ENCODE data around the gene ZNF496. TPM values are rescaled to one million over a fixed set of nuclear protein-coding genes. Genes with fewer than 3 reads are reported as not detected.
A peak's percentile ranks its signal among the peaks of the same experiment; 100 is the strongest.
"Not testable (repeated sequence)": the region's sequence is repeated elsewhere in the genome, so short reads cannot be mapped to it uniquely, and the experiment has no call there.

ZNF496 gene
- total RNA-seq: 1 to 10 TPM; 9.3 to 9.5 TPM

- POLR2A ChIA-PET: interaction anchor here (0.6 kb wide), 1 partner anchor 148 kb away, joined by 3 read pairs; no protein-coding TSS in a partner anchor
- CTCF ChIA-PET: interaction anchor here (0.6 to 1.6 kb wide), 3 partner anchors 9 to 209 kb away, joined by 3 to 4 read pairs (median 4); no protein-coding TSS in a partner anchor
- DNase-seq (peak; percentile 69), ATAC-seq (peak; percentile 57)
- Mint-ChIP-seq H3K4me3 (peak within 1 kb of the TSS; percentile 78), H3K27me3 (no peaks in the 10 kb centered on the region), H3K27ac (peak within 1 kb of the TSS; percentile 76), H3K4me1 (peaks cover 9% of the 10 kb centered on the region), H3K36me3 (ENCODE audit: low read depth) (peaks cover 20% of the 10 kb centered on the region), H3K9me3 (ENCODE audit: low read depth) (no peaks in the 10 kb centered on the region)
- intact Hi-C loops (cut with DNase I, micrococcal nuclease): loop anchor here (1.0 to 10.0 kb wide), 13 partner anchors 8 to 1526 kb away; partner anchors contain the start of genes ZNF669 (in 2 of the 2), ZNF670 (in 2 of the 2), AHCTF1 (in 1 of the 2) and SMYD3 (in 1 of the 2)
Observed at GRCh38 chr1:247331525-247332214, at the start of gene ZNF496. Gene ZNF496 (minus strand): TSS chr1:247331867. CDS start chr1:247329578, 2,289 bp downstream.

- ATAC-seq (no peak), DNase-seq (no peak)
- intact Hi-C loops (cut with DNase I, micrococcal nuclease): no loop called here
- H3K27me3 Mint-ChIP-seq: peaks cover 6% of the 10 kb centered on the region
- H3K9me3 Mint-ChIP-seq (ENCODE audit: low read depth): no peaks in the 10 kb centered on the region
- no peaks in the 10 kb centered on the region for H3K36me3 Mint-ChIP-seq (ENCODE audit: low read depth)
- POLR2A ChIA-PET: no interaction called here
- no peak overlapping the region for H3K27ac Mint-ChIP-seq
- no peaks in the 10 kb centered on the region for H3K4me1 Mint-ChIP-seq
- no peak overlapping the region for H3K4me3 Mint-ChIP-seq
- CTCF ChIA-PET: interaction anchor here (1.4 kb wide), 1 partner anchor 12 kb away, joined by 3 read pairs; no protein-coding TSS in a partner anchor
Observed at GRCh38 chr1:247378334-247379073, 46.8 kb upstream of the ZNF496 start.

GRCh38 chr1:247377656-247378055, 46.0 kb upstream of the ZNF496 start:
- CTCF ChIA-PET: not testable (repeated sequence)

GRCh38 chr1:247376659-247377058, 45.0 kb upstream of the ZNF496 start:
- H3K27ac Mint-ChIP-seq: no peak overlapping the region
- ChIA-PET POLR2A (no interaction called here), CTCF (interaction anchor here (0.8 kb wide), 1 partner anchor 10 kb away, joined by 3 read pairs; no protein-coding TSS in a partner anchor)
- intact Hi-C loops (cut with DNase I, micrococcal nuclease): no loop called here
- peaks cover 2% of the 10 kb centered on the region for H3K4me1 Mint-ChIP-seq
- DNase-seq: no peak
- ATAC-seq: no peak
- no peak overlapping the region for H3K4me3 Mint-ChIP-seq
- peaks cover 7% of the 10 kb centered on the region for H3K27me3 Mint-ChIP-seq
- no peaks in the 10 kb centered on the region for H3K9me3 Mint-ChIP-seq (ENCODE audit: low read depth)
- no peaks in the 10 kb centered on the region for H3K36me3 Mint-ChIP-seq (ENCODE audit: low read depth)

More at GRCh38 chr1:247377656-247378055, 46.0 kb upstream of the ZNF496 start:
- H3K36me3 Mint-ChIP-seq (ENCODE audit: low read depth); H3K9me3 Mint-ChIP-seq (ENCODE audit: low read depth); H3K4me1 Mint-ChIP-seq; H3K27ac Mint-ChIP-seq; intact Hi-C loops (cut with DNase I, micrococcal nuclease); DNase-seq; H3K4me3 Mint-ChIP-seq; POLR2A ChIA-PET; ATAC-seq; H3K27me3 Mint-ChIP-seq: not testable (repeated sequence)

- no peaks in the 10 kb centered on the region for H3K36me3 Mint-ChIP-seq (ENCODE audit: low read depth)
- intact Hi-C loops (cut with DNase I, micrococcal nuclease): no loop called here
- H3K4me1 Mint-ChIP-seq: peaks cover 2% of the 10 kb centered on the region
- no peaks in the 10 kb centered on the region for H3K9me3 Mint-ChIP-seq (ENCODE audit: low read depth)
- CTCF ChIA-PET: interaction anchor here (3.9 to 4.3 kb wide), 2 partner anchors 14 to 111 kb away, joined by 23 to 62 read pairs; no protein-coding TSS in a partner anchor
- ATAC-seq (no peak), DNase-seq (no peak)
- H3K27ac Mint-ChIP-seq: no peak overlapping the region
- no peak overlapping the region for H3K4me3 Mint-ChIP-seq
- H3K27me3 Mint-ChIP-seq: peaks cover 11% of the 10 kb centered on the region
- POLR2A ChIA-PET: no interaction called here
Observed at GRCh38 chr1:247375747-247376146, 44.1 kb upstream of the ZNF496 start.

- POLR2A ChIA-PET; ATAC-seq; H3K27ac Mint-ChIP-seq; H3K36me3 Mint-ChIP-seq (ENCODE audit: low read depth); H3K4me3 Mint-ChIP-seq; DNase-seq; H3K4me1 Mint-ChIP-seq; H3K9me3 Mint-ChIP-seq (ENCODE audit: low read depth): not testable (repeated sequence)
- CTCF ChIA-PET: interaction anchor here (0.6 to 4.3 kb wide), 14 partner anchors 10 to 426 kb away, joined by 3 to 62 read pairs (median 3); no protein-coding TSS in a partner anchor
- intact Hi-C loops (cut with DNase I, micrococcal nuclease): loop anchor here in 1 of 2 experiments (1.0 kb wide), 1 partner anchor 113 kb away; no protein-coding TSS in a partner anchor
- H3K27me3 Mint-ChIP-seq: peaks cover 11% of the 10 kb centered on the region
Observed at GRCh38 chr1:247374651-247375334, 43.1 kb upstream of the ZNF496 start.

GRCh38 chr1:247373721-247374141, 42.1 kb upstream of the ZNF496 start:
- H3K9me3 Mint-ChIP-seq (ENCODE audit: low read depth): no peaks in the 10 kb centered on the region
- no peak overlapping the region for H3K27ac Mint-ChIP-seq
- ATAC-seq (peak; percentile 78), DNase-seq (peak; percentile 82)
- no peaks in the 10 kb centered on the region for H3K36me3 Mint-ChIP-seq (ENCODE audit: low read depth)
- peaks cover 11% of the 10 kb centered on the region for H3K27me3 Mint-ChIP-seq
- H3K4me1 Mint-ChIP-seq: peaks cover 2% of the 10 kb centered on the region
- ChIA-PET POLR2A (interaction anchor here (0.6 kb wide), 1 partner anchor 479 kb away, joined by 4 read pairs; no protein-coding TSS in a partner anchor), CTCF (interaction anchor here (0.6 to 4.3 kb wide), 19 partner anchors 8 to 425 kb away, joined by 3 to 62 read pairs (median 4); partner anchors contain the start of gene NLRP3)
- intact Hi-C loops (cut with DNase I, micrococcal nuclease): loop anchor here in 1 of 2 experiments (1.0 to 2.0 kb wide), 2 partner anchors 114 to 203 kb away; no protein-coding TSS in a partner anchor
- peak overlapping the region; percentile 20 for H3K4me3 Mint-ChIP-seq

GRCh38 chr1:247371801-247372259, 40.2 kb upstream of the ZNF496 start:
- no peak for ATAC-seq
- DNase-seq: no peak
- peaks cover 14% of the 10 kb centered on the region for H3K27me3 Mint-ChIP-seq
- no peak overlapping the region for H3K27ac Mint-ChIP-seq
- ChIA-PET CTCF (interaction anchor here (2.7 to 4.3 kb wide), 3 partner anchors 16 to 115 kb away, joined by 15 to 62 read pairs (median 23); no protein-coding TSS in a partner anchor), POLR2A (no interaction called here)
- H3K4me1 Mint-ChIP-seq: peaks cover 2% of the 10 kb centered on the region
- no peaks in the 10 kb centered on the region for H3K36me3 Mint-ChIP-seq (ENCODE audit: low read depth)
- no peaks in the 10 kb centered on the region for H3K9me3 Mint-ChIP-seq (ENCODE audit: low read depth)
- H3K4me3 Mint-ChIP-seq: no peak overlapping the region
- intact Hi-C loops (cut with DNase I, micrococcal nuclease): loop anchor here (1.0 to 2.0 kb wide), 3 partner anchors 115 to 205 kb away; no protein-coding TSS in a partner anchor

GRCh38 chr1:247370786-247371732, 39.4 kb upstream of the ZNF496 start:
- ChIA-PET CTCF (interaction anchor here (0.5 to 1.0 kb wide), 6 partner anchors 11 to 819 kb away, joined by 3 to 4 read pairs (median 3); no protein-coding TSS in a partner anchor), POLR2A (no interaction called here)
- Mint-ChIP-seq H3K36me3 (ENCODE audit: low read depth) (no peaks in the 10 kb centered on the region), H3K4me1 (peaks cover 2% of the 10 kb centered on the region), H3K4me3 (no peak overlapping the region), H3K9me3 (ENCODE audit: low read depth) (no peaks in the 10 kb centered on the region), H3K27ac (no peak overlapping the region), H3K27me3 (peaks cover 15% of the 10 kb centered on the region)
- intact Hi-C loops (cut with DNase I, micrococcal nuclease): no loop called here
- DNase-seq (no peak), ATAC-seq (no peak)
